Thyroid gland (tissue), 4 donors: Measurements from ENCODE around the gene TEX54. TPM values are rescaled to one million over a fixed set of nuclear protein-coding genes. Genes with fewer than 3 reads are reported as not detected.
A peak's percentile ranks its signal among the peaks of the same experiment; 100 is the strongest.

ENCODE experiments used
- DNase-seq, 2 donors: peaks; one replicate each; pipeline ENCODE4 v3.0.0-alpha.2; 2019
- H3K27ac ChIP-seq, 3 donors: fragments of 200-600 bp; sonication (generic); 1 replicate in 2 of 3; 2 replicates in 1 of 3; pipeline ENCODE4 v1.5.1; 2016 to 2019; ENCODE audit warnings: mild to moderate bottlenecking in 1 of 3, moderate library complexity in 1 of 3
- H3K27me3 ChIP-seq: fragments of 200-600 bp; sonication (generic); one replicate; pipeline ENCODE4 v1.5.1; 2019
- H3K36me3 ChIP-seq, 2 donors: fragments of 200-600 bp; sonication (generic); one replicate each; pipeline ENCODE4 v1.5.1; 2016 to 2019
- H3K4me1 ChIP-seq, 2 donors: fragments of 200-600 bp; sonication (generic); one replicate each; pipeline ENCODE4 v1.5.1; 2017 to 2019
- H3K4me3 ChIP-seq, 3 donors: fragments of 200-600 bp; sonication (generic); replicated peaks in 1 of 3; 1 replicate in 2 of 3; 2 replicates in 1 of 3; pipeline ENCODE4 v1.5.1; 2016; ENCODE audit warnings: mild to moderate bottlenecking in 1 of 3
- H3K9me3 ChIP-seq: fragments of 200-600 bp; sonication (generic); one replicate; pipeline ENCODE4 v1.5.1; 2017
- CTCF ChIP-seq, 6 experiments: fragments of 200-600 bp in 3 of 6; fragments of 450-650 bp in 3 of 6; sonication (generic) in 3 of 6; IDR thresholded peaks; one replicate each; pipeline ENCODE4 v1.5.1; 2016 to 2019; ENCODE audit warnings: antibody characterized with exemption in 6 of 6, mild to moderate bottlenecking in 2 of 6, inconsistent platforms in 1 of 6, moderate library complexity in 1 of 6
- POLR2A ChIP-seq, 2 donors: fragments of 450-650 bp; IDR thresholded peaks; one replicate each; pipeline ENCODE4 v1.6.1; 2017; ENCODE audit warnings: antibody characterized with exemption in 2 of 2, mild to moderate bottlenecking in 2 of 2, moderate library complexity in 1 of 2
- WGBS, 2 donors: methylation state at CpG; one replicate each; pipeline ENCODE4 v1.1.5; 2017; 5-methylcytosine and 5-hydroxymethylcytosine counted together
- intact Hi-C: fragments of 100-400 bp; cut with DNase I; formaldehyde crosslinking; loops from one replicate; pipeline ENCODE4 v1.15.1; 2023
- total RNA-seq, 4 donors: library from RNA; depleted of rRNA; stranded (reverse); fragments of >200 nt; gene quantifications; one replicate each; pipeline ENCODE4 v1.2.3, GENCODE V29; 2016

TEX54 gene
- total RNA-seq, 4 donors from 2014 or later = not detected

GRCh38 chr11:62791501-62792201 is 41.0 kb downstream of the TEX54 start, which contains the start of gene TMEM223:
Gene TMEM223, minus strand, starts transcription at chr11:62792006. Its CDS starts 12 bp downstream, at chr11:62791994.
- peaks cover 34 to 36% of the 10 kb centered on the region in 2 donors for H3K36me3 ChIP-seq
- intact Hi-C loops = no loop called here

DNA sequence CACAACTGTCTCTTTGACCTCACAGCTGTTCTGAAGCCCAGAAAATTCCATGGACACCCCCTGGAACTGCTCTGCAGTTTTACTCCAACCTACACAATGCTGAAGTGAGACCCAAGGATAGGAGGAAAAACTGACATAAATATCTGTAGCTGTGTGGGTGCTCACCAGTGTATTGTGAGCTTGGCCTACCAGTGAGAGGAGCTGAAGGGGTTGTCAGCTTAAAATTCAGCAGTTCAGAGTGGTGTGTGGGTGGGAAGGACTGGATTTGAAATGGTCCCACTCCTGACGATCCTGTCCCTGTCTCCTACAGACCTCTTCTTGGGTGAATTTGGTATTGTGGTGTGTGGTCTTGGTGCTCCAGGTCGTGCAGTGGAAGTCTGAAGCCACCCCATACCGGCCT is 43.1 kb downstream of the TEX54 start:
- WGBS, 2 donors = 56 to 63% methylated on average over 2 to 3 of the region's 3 CpGs
- Histone ChIP-seq H3K27ac (no peak overlapping the region), H3K4me3 (no peak overlapping the region), H3K36me3 (peaks cover 13 to 16% of the 10 kb centered on the region in 2 donors), H3K4me1 (peaks cover 27 to 36% of the 10 kb centered on the region in 2 donors), H3K27me3 (no peaks in the 10 kb centered on the region), H3K9me3 (no peaks in the 10 kb centered on the region)
- no peak for DNase-seq
- intact Hi-C loops = loop anchor here (5.0 to 10.0 kb wide), 2 partner anchors 45 to 73 kb away; partner anchors contain the start of genes STX5, TEX54 and WDR74
- TF ChIP-seq POLR2A (IDR thresholded peaks at IDR 0.05) = no peak
- TF ChIP-seq CTCF (IDR thresholded peaks at IDR 0.05) = no peak

More at GRCh38 chr11:62791501-62792201, 41.0 kb downstream of the TEX54 start, which contains the start of gene TMEM223:
- Histone ChIP-seq H3K9me3 (no peaks in the 10 kb centered on the region), H3K27ac (peak within 1 kb of the TSS; percentile 47 to 82 (median 62)), H3K4me1 (peaks cover 20 to 27% of the 10 kb centered on the region in 2 donors), H3K27me3 (no peaks in the 10 kb centered on the region), H3K4me3 (peak within 1 kb of the TSS; percentile 71 to 89 (median 72))
- peak; percentile 88 to 90 for DNase-seq
- no peak for TF ChIP-seq CTCF (IDR thresholded peaks at IDR 0.05)
- TF ChIP-seq POLR2A (IDR thresholded peaks at IDR 0.05) = peak; percentile 26 to 86
- WGBS, 2 donors = 1 to 2% methylated on average over 21 to 24 of the region's 58 CpGs

GRCh38 chr11:62788991-62789390 is 43.6 kb downstream of the TEX54 start:
- Histone ChIP-seq H3K27ac (no peak overlapping the region), H3K4me3 (no peak overlapping the region), H3K4me1 (peaks cover 27 to 36% of the 10 kb centered on the region in 2 donors), H3K9me3 (no peaks in the 10 kb centered on the region), H3K36me3 (peaks cover 8 to 10% of the 10 kb centered on the region in 2 donors), H3K27me3 (no peaks in the 10 kb centered on the region)
- intact Hi-C loops = loop anchor here (5.0 to 10.0 kb wide), 2 partner anchors 46 to 73 kb away; partner anchors contain the start of genes STX5, TEX54 and WDR74
- no peak for DNase-seq
- TF ChIP-seq POLR2A (IDR thresholded peaks at IDR 0.05) (no peak), CTCF (IDR thresholded peaks at IDR 0.05) (no peak)
- 86 to 87% methylated on average over 5 of the region's 5 CpGs for whole genome bisulfite sequencing, 2 donors

DNA sequence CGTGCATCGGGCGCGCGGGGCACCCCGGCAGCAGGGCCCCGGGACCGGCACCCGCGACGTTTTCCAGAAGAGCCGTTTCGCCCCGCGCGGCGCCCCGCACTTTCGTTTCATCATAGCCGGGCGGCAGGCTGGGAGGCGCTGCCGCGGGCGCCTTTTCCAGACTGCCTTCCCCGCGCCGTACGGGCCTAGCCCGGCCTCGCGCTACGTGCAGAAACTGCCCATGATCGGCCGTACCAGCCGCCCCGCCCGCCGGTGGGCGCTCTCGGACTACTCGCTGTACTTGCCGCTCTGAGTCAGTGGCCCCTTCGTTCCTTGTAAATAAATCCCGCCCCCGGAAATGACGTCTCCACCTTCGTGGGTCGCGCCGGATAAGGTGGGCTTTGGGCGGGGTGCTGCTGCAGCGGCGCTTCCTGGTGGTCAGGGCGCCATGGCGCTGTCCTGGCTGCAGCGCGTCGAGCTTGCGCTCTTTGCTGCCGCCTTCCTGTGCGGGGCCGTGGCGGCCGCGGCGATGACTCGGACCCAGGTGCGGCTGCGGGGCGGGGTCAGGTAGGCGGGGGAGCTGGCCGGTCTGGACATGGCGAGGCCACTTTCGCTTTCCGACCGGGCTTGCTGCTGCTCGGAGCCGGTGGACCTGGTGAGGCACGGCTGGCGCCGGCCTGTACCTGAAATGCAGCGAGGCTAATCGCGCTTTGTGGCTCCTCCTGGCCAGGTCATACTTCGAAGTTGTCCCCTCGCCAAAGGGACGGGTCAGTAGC is 45.5 kb downstream of the TEX54 start, which contains the start of gene TMEM179B:
TMEM179B (plus strand) TSS at position 398 of the 755 bp plus-strand sequence; CDS start at position 428, 30 bp downstream.
- H3K27me3 ChIP-seq = no peaks in the 10 kb centered on the region
- DNase-seq = peak; percentile 98 to 99
- peak within 1 kb of the TSS; percentile 25 to 97 (median 45) for H3K4me3 ChIP-seq
- peaks cover 0 to 6% of the 10 kb centered on the region in 2 donors for H3K36me3 ChIP-seq
- peaks cover 24 to 32% of the 10 kb centered on the region in 2 donors for H3K4me1 ChIP-seq
- peak within 1 kb of the TSS; percentile 88 to 96 (median 95) for H3K27ac ChIP-seq
- intact Hi-C loops = loop anchor here (5.0 to 10.0 kb wide), 2 partner anchors 48 to 75 kb away; partner anchors contain the start of genes STX5, TEX54 and WDR74
- TF ChIP-seq POLR2A (IDR thresholded peaks at IDR 0.05) (peak; percentile 78 to 99), CTCF (IDR thresholded peaks at IDR 0.05) (peak in 4 of 6 experiments; percentile 21 to 48 (median 36))
- no peaks in the 10 kb centered on the region for H3K9me3 ChIP-seq
- 0 to 1% methylated on average over 6 to 16 of the region's 88 CpGs for WGBS, 2 donors
